CD14-positive monocyte (primary cell): ENCODE results near the gene RFC3. TPM values are rescaled to one million over a fixed set of nuclear protein-coding genes. Genes with fewer than 3 reads are reported as not detected.

ENCODE experiments used
- DNase-seq, 3 donors: peaks; one replicate each; pipeline ENCODE4 v3.0.0-alpha.2; 2011 to 2022
- H2AFZ ChIP-seq: 2 replicates; pipeline ENCODE4 v1.6.0; 2012; ENCODE audit warnings: mild to moderate bottlenecking, low read depth, low read length, inconsistent platforms; ENCODE audit not compliant: insufficient read depth, poor library complexity, severe bottlenecking
- H3K27ac ChIP-seq, 2 donors: 1 replicate in 1 of 2; 2 replicates in 1 of 2; pipeline ENCODE4 v1.5.1; 2012 to 2013; ENCODE audit warnings: low read length in 2 of 2, control low read depth in 1 of 2, inconsistent platforms in 1 of 2, low read depth in 1 of 2, mild to moderate bottlenecking in 1 of 2
- H3K27me3 ChIP-seq, 2 donors: one replicate each; pipeline versions ENCODE4 v1.6.0 to v1.6.1; 2011 to 2013; ENCODE audit warnings: low read length in 2 of 2; ENCODE audit not compliant: control insufficient read depth in 2 of 2, insufficient read depth in 2 of 2
- H3K36me3 ChIP-seq, 2 donors: replicated peaks in 1 of 2; 1 replicate in 1 of 2; 2 replicates in 1 of 2; pipeline versions ENCODE4 v1.5.1 to v1.6.1; 2012 to 2013; ENCODE audit warnings: low read length in 2 of 2, control low read depth in 1 of 2, inconsistent platforms in 1 of 2, mild to moderate bottlenecking in 1 of 2; ENCODE audit not compliant: insufficient read depth in 2 of 2, control insufficient read depth in 1 of 2
- H3K4me1 ChIP-seq, 2 donors: 1 replicate in 1 of 2; 2 replicates in 1 of 2; pipeline versions ENCODE4 v1.5.1 to v1.6.1; 2012 to 2013; ENCODE audit warnings: low read length in 2 of 2, control low read depth in 1 of 2, inconsistent platforms in 1 of 2, mild to moderate bottlenecking in 1 of 2, moderate library complexity in 1 of 2; ENCODE audit not compliant: insufficient read depth in 2 of 2, control insufficient read depth in 1 of 2
- H3K4me2 ChIP-seq: replicated peaks from 2 replicates; pipeline ENCODE3; 2012; ENCODE audit warnings: low read length, moderate library complexity, mild to moderate bottlenecking; ENCODE audit not compliant: poor library complexity, severe bottlenecking; ENCODE audit errors: extremely low read depth
- H3K4me3 ChIP-seq, 3 experiments: fragments of 200-600 bp in 1 of 3; sonication (generic) in 1 of 3; replicated peaks in 1 of 3; 1 replicate in 2 of 3; 2 replicates in 1 of 3; pipeline ENCODE4 v1.5.1; 2011 to 2013; ENCODE audit warnings: low read length in 3 of 3, mild to moderate bottlenecking in 3 of 3, control low read depth in 2 of 3, low read depth in 2 of 3, inconsistent platforms in 1 of 3, moderate library complexity in 1 of 3
- H3K79me2 ChIP-seq: 2 replicates; pipeline ENCODE4 v1.6.0; 2012; ENCODE audit warnings: mild to moderate bottlenecking, control low read depth, inconsistent platforms, low read length, moderate library complexity; ENCODE audit not compliant: insufficient read depth
- H3K9ac ChIP-seq: 2 replicates; pipeline ENCODE4 v1.6.0; 2017; ENCODE audit warnings: low read length, mild to moderate bottlenecking; ENCODE audit not compliant: insufficient read depth, poor library complexity, severe bottlenecking
- H3K9me3 ChIP-seq, 2 donors: replicated peaks in 1 of 2; 1 replicate in 1 of 2; 2 replicates in 1 of 2; pipeline versions ENCODE4 v1.5.1 to v1.6.1; 2012 to 2013; ENCODE audit warnings: low read length in 2 of 2, control low read depth in 1 of 2; ENCODE audit not compliant: control insufficient read depth in 1 of 2, insufficient read depth in 1 of 2
- H4K20me1 ChIP-seq: 2 replicates; pipeline ENCODE4 v1.6.0; 2012; ENCODE audit warnings: mild to moderate bottlenecking, low read length, control low read depth, moderate library complexity; ENCODE audit not compliant: insufficient read depth
- H3K27ac Mint-ChIP-seq, 7 donors: one replicate each; pipeline ENCODE4 v1.8.0; 2020; ENCODE audit warnings: mild to moderate bottlenecking in 7 of 7, mixed read lengths in 7 of 7, moderate library complexity in 6 of 7, inconsistent platforms in 2 of 7
- H3K27me3 Mint-ChIP-seq, 3 donors: one replicate each; pipeline ENCODE4 v1.8.0; 2021 to 2022; ENCODE audit warnings: low read depth in 3 of 3, mild to moderate bottlenecking in 3 of 3, mixed read lengths in 3 of 3, moderate library complexity in 3 of 3, inconsistent platforms in 1 of 3
- H3K36me3 Mint-ChIP-seq, 2 donors: one replicate each; pipeline ENCODE4 v1.8.0; 2020; ENCODE audit warnings: mixed read lengths in 2 of 2, inconsistent platforms in 1 of 2, mild to moderate bottlenecking in 1 of 2
- H3K4me1 Mint-ChIP-seq: one replicate; pipeline ENCODE4 v1.8.0; 2020; ENCODE audit warnings: mild to moderate bottlenecking, mixed read lengths
- H3K4me3 Mint-ChIP-seq, 2 donors: one replicate each; pipeline ENCODE4 v1.8.0; 2020; ENCODE audit warnings: mild to moderate bottlenecking in 2 of 2, mixed read lengths in 2 of 2, moderate library complexity in 1 of 2
- H3K9me3 Mint-ChIP-seq, 7 donors: one replicate each; pipeline ENCODE4 v1.8.0; 2020 to 2022; ENCODE audit warnings: mixed read lengths in 7 of 7, mild to moderate bottlenecking in 6 of 7, moderate library complexity in 6 of 7, inconsistent platforms in 2 of 7
- WGBS: methylation state at CpG from one replicate; pipeline ENCODE4 v1.1.5; 2013; ENCODE audit warnings: missing lambda C conversion rate; ENCODE audit not compliant: insufficient coverage; 5-methylcytosine and 5-hydroxymethylcytosine counted together
- intact Hi-C, 2 donors: fragments of 100-400 bp; cut with micrococcal nuclease; formaldehyde crosslinking; loops; one replicate each; pipeline versions ENCODE4 v1.15.0 to v1.15.1; 2023
- polyA plus RNA-seq, 3 donors: library from polyadenylated mRNA; depleted of rRNA in 1 of 3; unstranded in 2 of 3; stranded (reverse) in 1 of 3; fragments of 300-500 nt in 2 of 3; fragments of >200 nt in 1 of 3; fragmentation: Illumina TruSeq in 2 of 3; gene quantifications; 1 replicate in 2 of 3; 2 replicates in 1 of 3; pipeline ENCODE4 v1.2.3, GENCODE V29; 2012 to 2021
- TF ChIP-seq, protein P1 (sequence below): fragments of 200-600 bp; IDR thresholded peaks from one replicate; pipeline ENCODE4 v1.8.0; 2022; ENCODE audit warnings: antibody characterized with exemption, mild to moderate bottlenecking

The RFC3 gene
- polyA plus RNA-seq, 3 donors: 2.5 to 5.3 (median 4.1) TPM

DNA sequence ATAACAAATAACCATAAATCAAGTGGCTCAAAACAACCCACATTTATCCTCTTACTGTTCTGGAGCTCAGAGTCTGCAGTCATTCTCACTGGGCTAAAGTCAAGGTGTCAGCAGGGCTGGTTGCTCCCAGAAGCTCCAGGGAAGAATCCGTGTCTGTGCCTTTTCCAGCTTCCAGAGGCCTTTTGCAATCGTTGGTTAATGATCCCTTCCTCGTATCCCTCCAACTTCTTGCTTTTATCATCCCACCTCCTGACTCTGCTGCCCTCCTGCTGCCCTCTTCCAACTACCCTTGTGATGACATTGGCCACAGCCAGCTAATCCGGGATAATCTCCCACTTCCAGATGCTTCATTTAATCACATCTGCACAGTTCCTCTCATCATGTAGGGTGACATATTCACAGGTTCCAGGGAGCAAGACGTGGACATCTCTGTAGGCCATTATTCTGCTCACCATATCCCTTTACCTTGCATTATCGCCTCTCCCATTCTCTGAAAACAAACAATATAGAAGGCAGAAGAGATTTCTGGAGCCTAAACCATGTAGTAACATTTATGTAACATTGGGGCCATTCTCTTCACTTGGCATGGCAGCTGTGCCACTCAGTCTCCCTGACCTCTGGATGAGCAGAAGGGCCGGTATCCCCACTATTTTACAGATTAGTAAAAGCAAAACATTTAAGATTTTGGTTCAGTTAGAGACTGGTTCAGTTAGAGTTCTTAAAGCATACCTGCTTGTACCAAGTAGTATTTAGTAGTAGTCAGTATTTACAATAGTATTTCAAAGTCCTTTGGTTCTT lies 53.5 kb downstream of the RFC3 start:
- Histone ChIP-seq H3K27ac (no peak overlapping the region), H3K79me2 (no peaks in the 10 kb centered on the region), H3K9me3 (no peaks in the 10 kb centered on the region), H3K36me3 (no peaks in the 10 kb centered on the region), H4K20me1 (no peaks in the 10 kb centered on the region), H3K4me3 (no peak overlapping the region), H3K4me2 (no peak overlapping the region), H3K9ac (no peak overlapping the region), H2AFZ (no peak overlapping the region), H3K27me3 (no peaks in the 10 kb centered on the region), H3K4me1 (no peaks in the 10 kb centered on the region)
- peak overlapping the region in 2 of 7 donors; percentile 31 to 52 for H3K27ac Mint-ChIP-seq
- no peaks in the 10 kb centered on the region for H3K27me3 Mint-ChIP-seq
- intact Hi-C loops: no loop called here
- H3K4me3 Mint-ChIP-seq: no peak overlapping the region
- H3K36me3 Mint-ChIP-seq: peaks cover 0 to 2% of the 10 kb centered on the region in 2 donors
- H3K9me3 Mint-ChIP-seq: no peaks in the 10 kb centered on the region
- H3K4me1 Mint-ChIP-seq: no peaks in the 10 kb centered on the region
- TF ChIP-seq, protein P1, sequence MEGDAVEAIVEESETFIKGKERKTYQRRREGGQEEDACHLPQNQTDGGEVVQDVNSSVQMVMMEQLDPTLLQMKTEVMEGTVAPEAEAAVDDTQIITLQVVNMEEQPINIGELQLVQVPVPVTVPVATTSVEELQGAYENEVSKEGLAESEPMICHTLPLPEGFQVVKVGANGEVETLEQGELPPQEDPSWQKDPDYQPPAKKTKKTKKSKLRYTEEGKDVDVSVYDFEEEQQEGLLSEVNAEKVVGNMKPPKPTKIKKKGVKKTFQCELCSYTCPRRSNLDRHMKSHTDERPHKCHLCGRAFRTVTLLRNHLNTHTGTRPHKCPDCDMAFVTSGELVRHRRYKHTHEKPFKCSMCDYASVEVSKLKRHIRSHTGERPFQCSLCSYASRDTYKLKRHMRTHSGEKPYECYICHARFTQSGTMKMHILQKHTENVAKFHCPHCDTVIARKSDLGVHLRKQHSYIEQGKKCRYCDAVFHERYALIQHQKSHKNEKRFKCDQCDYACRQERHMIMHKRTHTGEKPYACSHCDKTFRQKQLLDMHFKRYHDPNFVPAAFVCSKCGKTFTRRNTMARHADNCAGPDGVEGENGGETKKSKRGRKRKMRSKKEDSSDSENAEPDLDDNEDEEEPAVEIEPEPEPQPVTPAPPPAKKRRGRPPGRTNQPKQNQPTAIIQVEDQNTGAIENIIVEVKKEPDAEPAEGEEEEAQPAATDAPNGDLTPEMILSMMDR: no peak
- DNase-seq: no peak
- WGBS: 91% methylated on average over 4 of the region's 7 CpGs

DNA sequence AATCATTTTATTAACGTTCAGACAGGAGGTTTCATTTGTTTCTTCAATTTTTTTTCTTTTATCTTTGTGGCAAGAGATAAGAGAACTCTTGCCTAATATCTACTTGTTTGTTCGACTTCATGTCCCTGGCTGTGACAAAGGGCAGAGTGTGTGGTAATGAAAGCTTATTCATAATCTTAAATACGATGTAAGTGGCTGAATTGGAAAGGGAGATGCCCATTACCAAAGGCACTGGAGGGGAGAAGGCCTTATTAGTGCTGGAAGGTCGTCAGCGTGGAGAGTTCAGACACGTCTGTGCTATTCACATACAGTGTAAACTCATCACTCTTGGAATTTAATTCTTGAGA lies 54.0 kb downstream of the RFC3 start:
- Mint-ChIP-seq H3K4me3 (no peak overlapping the region), H3K27me3 (no peaks in the 10 kb centered on the region), H3K36me3 (peaks cover 0 to 2% of the 10 kb centered on the region in 2 donors), H3K27ac (peak overlapping the region in 1 of 7 donors; percentile 43), H3K4me1 (no peaks in the 10 kb centered on the region), H3K9me3 (no peaks in the 10 kb centered on the region)
- WGBS: no CpG with 5 or more reads among the region's 6 CpGs
- intact Hi-C loops: no loop called here
- Histone ChIP-seq H2AFZ (no peak overlapping the region), H3K27ac (no peak overlapping the region), H4K20me1 (no peaks in the 10 kb centered on the region), H3K4me1 (no peaks in the 10 kb centered on the region), H3K79me2 (no peaks in the 10 kb centered on the region), H3K4me2 (no peak overlapping the region), H3K9me3 (no peaks in the 10 kb centered on the region), H3K9ac (no peak overlapping the region), H3K36me3 (no peaks in the 10 kb centered on the region), H3K27me3 (no peaks in the 10 kb centered on the region), H3K4me3 (no peak overlapping the region)
- TF ChIP-seq, protein P1: no peak
- DNase-seq: no peak
